ENCODE measurements around the gene ADM.

Gene ADM

GRCh38 chr11:10333490-10333889 is 28.6 kb downstream of the ADM start:
- no peak overlapping the region for H3K4me3 ChIP-seq (ENCODE audit: low read depth, low read length, poor library complexity, severe bottlenecking)
- no peaks in the 10 kb centered on the region for H3K9me2 ChIP-seq (ENCODE audit: low read depth, low read length)
- H2AFZ ChIP-seq (ENCODE audit: low read length), result no peak overlapping the region
- no peaks in the 10 kb centered on the region for H3K27me3 ChIP-seq (ENCODE audit: insufficient read depth, low read length)
- no peaks in the 10 kb centered on the region for H4K20me1 ChIP-seq (ENCODE audit: insufficient read depth, low read length)
- H3K4me1 ChIP-seq (ENCODE audit: insufficient read depth, low read length, severe bottlenecking), result no peaks in the 10 kb centered on the region
- H3K9me3 ChIP-seq (ENCODE audit: low read length), result no peaks in the 10 kb centered on the region
- H3F3A ChIP-seq (ENCODE audit: insufficient read depth, low read length), result no peaks in the 10 kb centered on the region
- no peaks in the 10 kb centered on the region for H3K79me2 ChIP-seq (ENCODE audit: insufficient read depth, low read length)
- H3K9ac ChIP-seq (ENCODE audit: low read length), result no peak overlapping the region
- no peak overlapping the region for H3K27ac ChIP-seq (ENCODE audit: low read depth, low read length, poor library complexity, severe bottlenecking)
- H3K36me3 ChIP-seq (ENCODE audit: insufficient read depth, low read length), result peaks cover 16% of the 10 kb centered on the region; the same call in 1 of the 2 replicates
- H3K4me2 ChIP-seq (ENCODE audit: low read length), result no peak overlapping the region
- TF ChIP-seq, protein P1, sequence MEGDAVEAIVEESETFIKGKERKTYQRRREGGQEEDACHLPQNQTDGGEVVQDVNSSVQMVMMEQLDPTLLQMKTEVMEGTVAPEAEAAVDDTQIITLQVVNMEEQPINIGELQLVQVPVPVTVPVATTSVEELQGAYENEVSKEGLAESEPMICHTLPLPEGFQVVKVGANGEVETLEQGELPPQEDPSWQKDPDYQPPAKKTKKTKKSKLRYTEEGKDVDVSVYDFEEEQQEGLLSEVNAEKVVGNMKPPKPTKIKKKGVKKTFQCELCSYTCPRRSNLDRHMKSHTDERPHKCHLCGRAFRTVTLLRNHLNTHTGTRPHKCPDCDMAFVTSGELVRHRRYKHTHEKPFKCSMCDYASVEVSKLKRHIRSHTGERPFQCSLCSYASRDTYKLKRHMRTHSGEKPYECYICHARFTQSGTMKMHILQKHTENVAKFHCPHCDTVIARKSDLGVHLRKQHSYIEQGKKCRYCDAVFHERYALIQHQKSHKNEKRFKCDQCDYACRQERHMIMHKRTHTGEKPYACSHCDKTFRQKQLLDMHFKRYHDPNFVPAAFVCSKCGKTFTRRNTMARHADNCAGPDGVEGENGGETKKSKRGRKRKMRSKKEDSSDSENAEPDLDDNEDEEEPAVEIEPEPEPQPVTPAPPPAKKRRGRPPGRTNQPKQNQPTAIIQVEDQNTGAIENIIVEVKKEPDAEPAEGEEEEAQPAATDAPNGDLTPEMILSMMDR (IDR thresholded peaks at IDR 0.05; ENCODE audit: low read length), result no peak

DNA sequence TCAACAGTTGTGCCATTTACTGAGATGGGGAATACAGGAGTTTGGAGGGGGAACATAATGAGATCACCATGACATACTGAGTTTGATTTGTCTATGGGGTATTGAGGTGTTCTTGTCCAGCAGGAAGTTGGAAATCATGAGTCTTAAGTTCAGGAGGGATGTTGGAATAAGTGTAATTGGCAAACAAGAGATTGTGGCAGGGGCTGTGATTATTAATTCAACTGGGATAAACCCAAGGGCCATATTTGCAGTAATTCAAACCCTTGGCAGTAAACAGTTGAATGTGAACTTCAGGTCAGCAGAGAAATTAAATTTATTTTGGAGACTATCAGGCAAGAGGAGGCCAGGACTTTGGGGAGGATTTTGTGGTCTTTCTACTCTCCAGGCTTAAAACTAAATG is 33.4 kb downstream of the ADM start:
- Histone ChIP-seq H3K9ac (ENCODE audit: low read length) (no peak overlapping the region), H2AFZ (ENCODE audit: low read length) (no peak overlapping the region), H3K9me3 (ENCODE audit: low read length) (no peaks in the 10 kb centered on the region), H3F3A (ENCODE audit: insufficient read depth, low read length) (no peaks in the 10 kb centered on the region), H3K36me3 (ENCODE audit: insufficient read depth, low read length) (no peaks in the 10 kb centered on the region), H3K9me2 (ENCODE audit: low read depth, low read length) (no peaks in the 10 kb centered on the region), H3K27ac (ENCODE audit: low read depth, low read length, poor library complexity, severe bottlenecking) (no peak overlapping the region), H3K4me3 (ENCODE audit: low read depth, low read length, poor library complexity, severe bottlenecking) (no peak overlapping the region), H3K27me3 (ENCODE audit: insufficient read depth, low read length) (no peaks in the 10 kb centered on the region), H3K4me1 (ENCODE audit: insufficient read depth, low read length, severe bottlenecking) (no peaks in the 10 kb centered on the region), H4K20me1 (ENCODE audit: insufficient read depth, low read length) (no peaks in the 10 kb centered on the region), H3K79me2 (ENCODE audit: insufficient read depth, low read length) (no peaks in the 10 kb centered on the region), H3K4me2 (ENCODE audit: low read length) (no peak overlapping the region)
- TF ChIP-seq, protein P1 (IDR thresholded peaks at IDR 0.05; ENCODE audit: low read length), result no peak
- TF ChIP-seq EZH2 (IDR thresholded peaks at IDR 0.05; ENCODE audit: borderline replicate concordance, low read length), result no peak

GRCh38 chr11:10348650-10349280 is 43.9 kb downstream of the ADM start:
- no peak overlapping the region for H3K4me2 ChIP-seq (ENCODE audit: low read length)

More at GRCh38 chr11:10348650-10349280, 43.9 kb downstream of the ADM start:
- H3F3A ChIP-seq (ENCODE audit: insufficient read depth, low read length), result no peaks in the 10 kb centered on the region
- H3K9me2 ChIP-seq (ENCODE audit: low read depth, low read length), result no peaks in the 10 kb centered on the region
- H3K79me2 ChIP-seq (ENCODE audit: insufficient read depth, low read length), result no peaks in the 10 kb centered on the region
- no peaks in the 10 kb centered on the region for H3K9me3 ChIP-seq (ENCODE audit: low read length)
- no peak overlapping the region for H3K27ac ChIP-seq (ENCODE audit: low read depth, low read length, poor library complexity, severe bottlenecking)
- H4K20me1 ChIP-seq (ENCODE audit: insufficient read depth, low read length), result no peaks in the 10 kb centered on the region
- TF ChIP-seq EZH2 (IDR thresholded peaks at IDR 0.05; ENCODE audit: borderline replicate concordance, low read length), result no peak
- TF ChIP-seq, protein P1 (IDR thresholded peaks at IDR 0.05; ENCODE audit: low read length), result no peak
- H3K4me3 ChIP-seq (ENCODE audit: low read depth, low read length, poor library complexity, severe bottlenecking), result no peak overlapping the region
- no peaks in the 10 kb centered on the region for H3K27me3 ChIP-seq (ENCODE audit: insufficient read depth, low read length)
- H3K9ac ChIP-seq (ENCODE audit: low read length), result no peak overlapping the region
- H3K4me1 ChIP-seq (ENCODE audit: insufficient read depth, low read length, severe bottlenecking), result peaks cover 5% of the 10 kb centered on the region
- no peak overlapping the region for H2AFZ ChIP-seq (ENCODE audit: low read length)
- no peaks in the 10 kb centered on the region for H3K36me3 ChIP-seq (ENCODE audit: insufficient read depth, low read length)
